ENCODE measurements around the gene PPP1R13B. TPM values are rescaled to one million over a fixed set of nuclear protein-coding genes. Genes with fewer than 3 reads are reported as not detected.
"Not testable (repeated sequence)": the region's sequence is repeated elsewhere in the genome, so short reads cannot be mapped to it uniquely, and the experiment has no call there.

PPP1R13B gene
- total RNA-seq, 1 donor from 2014 or later = 10.1 TPM

- peak; percentile 3 for TF ChIP-seq CTCF (IDR thresholded peaks at IDR 0.05)
- H3K27ac Mint-ChIP-seq (ENCODE audit: unreplicated experiment) = no peak overlapping the region
Measured at GRCh38 chr14:103694572-103695026, 152.8 kb downstream of the PPP1R13B start.

GRCh38 chr14:103693515-103693914, 153.9 kb downstream of the PPP1R13B start:
- Mint-ChIP-seq H3K27me3 (ENCODE audit: low read depth) (no peaks in the 10 kb centered on the region), H3K4me3 (ENCODE audit: unreplicated experiment) (no peak overlapping the region), H3K4me1 (ENCODE audit: low read depth) (peaks cover 45% of the 10 kb centered on the region), H3K9me3 (ENCODE audit: low read depth) (no peaks in the 10 kb centered on the region), H3K36me3 (ENCODE audit: low read depth) (peaks cover 11% of the 10 kb centered on the region), H3K27ac (ENCODE audit: unreplicated experiment) (no peak overlapping the region)
- DNase-seq (ENCODE audit: low spot score) = peak; percentile 69
- TF ChIP-seq CTCF (IDR thresholded peaks at IDR 0.05) = no peak

More at GRCh38 chr14:103694572-103695026, 152.8 kb downstream of the PPP1R13B start:
- peaks cover 35% of the 10 kb centered on the region for H3K4me1 Mint-ChIP-seq (ENCODE audit: low read depth)
- H3K9me3 Mint-ChIP-seq (ENCODE audit: low read depth) = no peaks in the 10 kb centered on the region
- H3K27me3 Mint-ChIP-seq (ENCODE audit: low read depth) = no peaks in the 10 kb centered on the region
- H3K36me3 Mint-ChIP-seq (ENCODE audit: low read depth) = peaks cover 8% of the 10 kb centered on the region
- H3K4me3 Mint-ChIP-seq (ENCODE audit: unreplicated experiment) = no peak overlapping the region
- DNase-seq (ENCODE audit: low spot score) = peak; percentile 60

- H3K36me3 Mint-ChIP-seq (ENCODE audit: low read depth) = peaks cover 13% of the 10 kb centered on the region
- H3K27ac Mint-ChIP-seq (ENCODE audit: unreplicated experiment) = no peak overlapping the region
- H3K4me3 Mint-ChIP-seq (ENCODE audit: unreplicated experiment) = no peak overlapping the region
- no peak for TF ChIP-seq CTCF (IDR thresholded peaks at IDR 0.05)
- DNase-seq (ENCODE audit: low spot score) = peak; percentile 92
- no peaks in the 10 kb centered on the region for H3K27me3 Mint-ChIP-seq (ENCODE audit: low read depth)
- peaks cover 51% of the 10 kb centered on the region for H3K4me1 Mint-ChIP-seq (ENCODE audit: low read depth)
- H3K9me3 Mint-ChIP-seq (ENCODE audit: low read depth) = no peaks in the 10 kb centered on the region
Measured at GRCh38 chr14:103692871-103693270, 154.5 kb downstream of the PPP1R13B start.

- Mint-ChIP-seq H3K4me1 (ENCODE audit: low read depth) (peaks cover 49% of the 10 kb centered on the region), H3K27ac (ENCODE audit: unreplicated experiment) (no peak overlapping the region), H3K27me3 (ENCODE audit: low read depth) (no peaks in the 10 kb centered on the region), H3K36me3 (ENCODE audit: low read depth) (peaks cover 14% of the 10 kb centered on the region), H3K9me3 (ENCODE audit: low read depth) (no peaks in the 10 kb centered on the region), H3K4me3 (ENCODE audit: unreplicated experiment) (no peak overlapping the region)
- peak; percentile 77 for DNase-seq (ENCODE audit: low spot score)
- no peak for TF ChIP-seq CTCF (IDR thresholded peaks at IDR 0.05)
Measured at GRCh38 chr14:103692159-103692558, 155.2 kb downstream of the PPP1R13B start.

GRCh38 chr14:103691655-103692054, 155.7 kb downstream of the PPP1R13B start:
- not testable (repeated sequence) for H3K27ac Mint-ChIP-seq (ENCODE audit: unreplicated experiment); H3K27me3 Mint-ChIP-seq (ENCODE audit: low read depth); H3K9me3 Mint-ChIP-seq (ENCODE audit: low read depth); DNase-seq (ENCODE audit: low spot score); H3K4me3 Mint-ChIP-seq (ENCODE audit: unreplicated experiment)
- H3K4me1 Mint-ChIP-seq (ENCODE audit: low read depth) = peaks cover 49% of the 10 kb centered on the region
- H3K36me3 Mint-ChIP-seq (ENCODE audit: low read depth) = peaks cover 14% of the 10 kb centered on the region

GRCh38 chr14:103690332-103690731, 157.0 kb downstream of the PPP1R13B start:
- Mint-ChIP-seq H3K27ac (ENCODE audit: unreplicated experiment) (peak overlapping the region; percentile 63), H3K4me3 (ENCODE audit: unreplicated experiment) (no peak overlapping the region), H3K9me3 (ENCODE audit: low read depth) (no peaks in the 10 kb centered on the region), H3K27me3 (ENCODE audit: low read depth) (no peaks in the 10 kb centered on the region), H3K4me1 (ENCODE audit: low read depth) (peaks cover 43% of the 10 kb centered on the region), H3K36me3 (ENCODE audit: low read depth) (peaks cover 16% of the 10 kb centered on the region)
- peak; percentile 68 for DNase-seq (ENCODE audit: low spot score)
- no peak for TF ChIP-seq CTCF (IDR thresholded peaks at IDR 0.05)
